Right hindlimb (tissue), 1 donor: ENCODE data around the gene KMT5C.
"Not testable (repeated sequence)": the region's sequence is repeated elsewhere in the genome, so short reads cannot be mapped to it uniquely, and the experiment has no call there.

Experiments used
- DNase-seq: peaks from one replicate; pipeline ENCODE4 v3.0.0-alpha.2; 2018

Gene KMT5C

GRCh38 chr19:55319785-55320184, 19.9 kb upstream of the KMT5C start:
- DNase-seq = no peak

- DNase-seq = no peak
Measured at GRCh38 chr19:55320844-55321419, 18.7 kb upstream of the KMT5C start.

GRCh38 chr19:55321466-55322137, 18.1 kb upstream of the KMT5C start:
- DNase-seq = no peak

- no peak for DNase-seq
Measured at GRCh38 chr19:55322204-55322885, 17.3 kb upstream of the KMT5C start.

- no peak for DNase-seq
Measured at GRCh38 chr19:55324662-55325061, 15.0 kb upstream of the KMT5C start.

- DNase-seq = no peak
Measured at GRCh38 chr19:55325172-55325571, 14.5 kb upstream of the KMT5C start, which contains the start of gene TMEM150B. Gene TMEM150B (minus strand): TSS chr19:55325341. CDS start chr19:55321036, 4,305 bp downstream.

GRCh38 chr19:55328774-55329318, 10.8 kb upstream of the KMT5C start:
- DNase-seq = not testable (repeated sequence)

- DNase-seq = not testable (repeated sequence)
Measured at GRCh38 chr19:55329791-55330190, 9.9 kb upstream of the KMT5C start.

GRCh38 chr19:55333870-55334269, 5.8 kb upstream of the KMT5C start:
- DNase-seq = no peak

- DNase-seq = peak; percentile 9
Measured at GRCh38 chr19:55336101-55336500, 3.6 kb upstream of the KMT5C start.

GRCh38 chr19:55339889-55340783, 460 bp downstream of the KMT5C start:
- DNase-seq = peak; percentile 55

GRCh38 chr19:55340784-55341147, 1.1 kb downstream of the KMT5C start:
- DNase-seq = peak; percentile 61

GRCh38 chr19:55341171-55341588, 1.5 kb downstream of the KMT5C start:
- DNase-seq = peak; percentile 86

- peak; percentile 22 for DNase-seq
Measured at GRCh38 chr19:55341595-55342531, 2.2 kb downstream of the KMT5C start.

GRCh38 chr19:55344444-55344843, 4.8 kb downstream of the KMT5C start:
- peak; percentile 81 for DNase-seq

- DNase-seq = peak; percentile 16
Measured at GRCh38 chr19:55345101-55345817, 5.6 kb downstream of the KMT5C start.

- peak; percentile 79 for DNase-seq
Measured at GRCh38 chr19:55345818-55346724, 6.4 kb downstream of the KMT5C start.

- DNase-seq = no peak
Measured at GRCh38 chr19:55346725-55347441, 7.2 kb downstream of the KMT5C start.

- peak; percentile 24 for DNase-seq
Measured at GRCh38 chr19:55347442-55348009, 7.8 kb downstream of the KMT5C start.
